ENCODE results near the gene ACAA1. TPM values are rescaled to one million over a fixed set of nuclear protein-coding genes. Genes with fewer than 3 reads are reported as not detected.

The ACAA1 gene
- total and polyA plus RNA-seq, 2 of the 13 experiments (the other 11 are each of a cell fraction or from before 2014, with no cell fraction given), result 60.8 to 188 TPM

DNA sequence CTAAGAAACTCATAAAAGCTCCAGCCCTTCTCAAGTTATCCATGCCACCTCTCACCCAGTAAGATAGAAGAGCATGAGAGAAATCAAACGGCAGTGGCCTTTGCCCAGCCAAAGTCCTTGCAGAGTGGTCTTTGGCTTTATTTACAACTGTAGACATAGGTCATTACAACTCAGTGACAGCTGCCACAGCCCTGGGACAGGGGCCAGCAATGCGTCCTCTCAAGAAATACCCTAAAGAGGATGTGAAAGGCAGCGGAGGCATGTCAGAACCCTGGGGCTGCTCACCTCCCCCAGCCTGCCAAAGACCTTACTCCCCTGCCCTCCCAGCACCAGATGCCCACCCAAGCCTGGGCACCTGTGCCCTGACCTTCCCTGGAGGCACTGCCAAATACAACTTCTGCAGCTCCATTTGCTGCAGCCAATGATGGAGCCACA is 6.3 kb downstream of the ACAA1 start (continued):
- TF ChIP-seq MAF1 (CRISPR knock-in tag; IDR thresholded peaks at IDR 0.05; ENCODE audit: borderline replicate concordance) (no peak), HOXA5 (CRISPR knock-in tag; IDR thresholded peaks at IDR 0.05) (no peak), IRF2 (CRISPR knock-in tag; IDR thresholded peaks at IDR 0.05) (0 out of 2 replicates have a peak, but pooled peaks have one; percentile 32), MBNL3 (CRISPR knock-in tag; conservative IDR thresholded peaks at IDR 0.05) (no peak), TCF7L2 (IDR thresholded peaks at IDR 0.05; ENCODE audit: low read depth, low read length) (no peak), PHF21A (CRISPR knock-in tag; IDR thresholded peaks at IDR 0.05) (peak; percentile 68), ZNF224 (CRISPR knock-in tag; IDR thresholded peaks at IDR 0.05) (no peak), ZNF816 (CRISPR knock-in tag; IDR thresholded peaks at IDR 0.05; ENCODE audit: borderline replicate concordance) (0 out of 2 replicates have a peak, but pooled peaks have one; percentile 7), ATRX (CRISPR knock-in tag; IDR thresholded peaks at IDR 0.05; ENCODE audit: borderline replicate concordance) (no peak), TGIF2 (CRISPR knock-in tag; IDR thresholded peaks at IDR 0.05) (no peak), ESRRA (CRISPR knock-in tag; IDR thresholded peaks at IDR 0.05; ENCODE audit: low read depth) (peak; percentile 94), ZNF333 (CRISPR knock-in tag; IDR thresholded peaks at IDR 0.05; ENCODE audit: borderline replicate concordance) (no peak), PRMT3 (CRISPR knock-in tag; IDR thresholded peaks at IDR 0.05; ENCODE audit: borderline replicate concordance, low read depth) (no peak), NONO (IDR thresholded peaks at IDR 0.05) (no peak), NONO (CRISPR knock-in tag; conservative IDR thresholded peaks at IDR 0.05) (0 out of 2 replicates have a peak, but pooled peaks have one; percentile 54), MIXL1 (CRISPR knock-in tag; IDR thresholded peaks at IDR 0.05) (peak; percentile 62; the same call in 1 of the 2 replicates), NFIC (IDR thresholded peaks at IDR 0.05; ENCODE audit: low read length) (no peak), KLF11 (CRISPR knock-in tag; IDR thresholded peaks at IDR 0.05) (no peak), ZNF296 (CRISPR knock-in tag; conservative IDR thresholded peaks at IDR 0.05) (no peak; the same call in 1 of the 2 replicates), RAD51 (IDR thresholded peaks at IDR 0.05; ENCODE audit: borderline replicate concordance) (no peak), RFX3 (CRISPR knock-in tag; IDR thresholded peaks at IDR 0.05) (no peak)
- TF ChIP-seq, protein P1, sequence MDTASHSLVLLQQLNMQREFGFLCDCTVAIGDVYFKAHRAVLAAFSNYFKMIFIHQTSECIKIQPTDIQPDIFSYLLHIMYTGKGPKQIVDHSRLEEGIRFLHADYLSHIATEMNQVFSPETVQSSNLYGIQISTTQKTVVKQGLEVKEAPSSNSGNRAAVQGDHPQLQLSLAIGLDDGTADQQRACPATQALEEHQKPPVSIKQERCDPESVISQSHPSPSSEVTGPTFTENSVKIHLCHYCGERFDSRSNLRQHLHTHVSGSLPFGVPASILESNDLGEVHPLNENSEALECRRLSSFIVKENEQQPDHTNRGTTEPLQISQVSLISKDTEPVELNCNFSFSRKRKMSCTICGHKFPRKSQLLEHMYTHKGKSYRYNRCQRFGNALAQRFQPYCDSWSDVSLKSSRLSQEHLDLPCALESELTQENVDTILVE (CRISPR knock-in tag; IDR thresholded peaks at IDR 0.05), result no peak
- TF ChIP-seq, protein P2, sequence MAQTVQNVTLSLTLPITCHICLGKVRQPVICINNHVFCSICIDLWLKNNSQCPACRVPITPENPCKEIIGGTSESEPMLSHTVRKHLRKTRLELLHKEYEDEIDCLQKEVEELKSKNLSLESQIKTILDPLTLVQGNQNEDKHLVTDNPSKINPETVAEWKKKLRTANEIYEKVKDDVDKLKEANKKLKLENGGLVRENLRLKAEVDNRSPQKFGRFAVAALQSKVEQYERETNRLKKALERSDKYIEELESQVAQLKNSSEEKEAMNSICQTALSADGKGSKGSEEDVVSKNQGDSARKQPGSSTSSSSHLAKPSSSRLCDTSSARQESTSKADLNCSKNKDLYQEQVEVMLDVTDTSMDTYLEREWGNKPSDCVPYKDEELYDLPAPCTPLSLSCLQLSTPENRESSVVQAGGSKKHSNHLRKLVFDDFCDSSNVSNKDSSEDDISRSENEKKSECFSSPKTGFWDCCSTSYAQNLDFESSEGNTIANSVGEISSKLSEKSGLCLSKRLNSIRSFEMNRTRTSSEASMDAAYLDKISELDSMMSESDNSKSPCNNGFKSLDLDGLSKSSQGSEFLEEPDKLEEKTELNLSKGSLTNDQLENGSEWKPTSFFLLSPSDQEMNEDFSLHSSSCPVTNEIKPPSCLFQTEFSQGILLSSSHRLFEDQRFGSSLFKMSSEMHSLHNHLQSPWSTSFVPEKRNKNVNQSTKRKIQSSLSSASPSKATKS (CRISPR knock-in tag; IDR thresholded peaks at IDR 0.05), result no peak
- TF ChIP-seq, protein P3, sequence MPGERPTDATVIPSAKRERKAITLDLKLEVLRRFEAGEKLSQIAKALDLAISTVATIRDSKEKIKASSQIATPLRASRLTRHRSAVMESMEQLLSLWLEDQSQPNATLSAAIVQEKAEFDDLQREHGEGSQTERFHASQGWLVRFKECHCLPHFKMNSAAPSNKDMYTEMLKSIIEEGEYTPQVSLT (CRISPR knock-in tag; IDR thresholded peaks at IDR 0.05; ENCODE audit: borderline replicate concordance, low read depth), result no peak
- TF ChIP-seq, protein P4, sequence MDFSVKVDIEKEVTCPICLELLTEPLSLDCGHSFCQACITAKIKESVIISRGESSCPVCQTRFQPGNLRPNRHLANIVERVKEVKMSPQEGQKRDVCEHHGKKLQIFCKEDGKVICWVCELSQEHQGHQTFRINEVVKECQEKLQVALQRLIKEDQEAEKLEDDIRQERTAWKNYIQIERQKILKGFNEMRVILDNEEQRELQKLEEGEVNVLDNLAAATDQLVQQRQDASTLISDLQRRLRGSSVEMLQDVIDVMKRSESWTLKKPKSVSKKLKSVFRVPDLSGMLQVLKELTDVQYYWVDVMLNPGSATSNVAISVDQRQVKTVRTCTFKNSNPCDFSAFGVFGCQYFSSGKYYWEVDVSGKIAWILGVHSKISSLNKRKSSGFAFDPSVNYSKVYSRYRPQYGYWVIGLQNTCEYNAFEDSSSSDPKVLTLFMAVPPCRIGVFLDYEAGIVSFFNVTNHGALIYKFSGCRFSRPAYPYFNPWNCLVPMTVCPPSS (IDR thresholded peaks at IDR 0.05), result no peak
- TF ChIP-seq, protein P5, sequence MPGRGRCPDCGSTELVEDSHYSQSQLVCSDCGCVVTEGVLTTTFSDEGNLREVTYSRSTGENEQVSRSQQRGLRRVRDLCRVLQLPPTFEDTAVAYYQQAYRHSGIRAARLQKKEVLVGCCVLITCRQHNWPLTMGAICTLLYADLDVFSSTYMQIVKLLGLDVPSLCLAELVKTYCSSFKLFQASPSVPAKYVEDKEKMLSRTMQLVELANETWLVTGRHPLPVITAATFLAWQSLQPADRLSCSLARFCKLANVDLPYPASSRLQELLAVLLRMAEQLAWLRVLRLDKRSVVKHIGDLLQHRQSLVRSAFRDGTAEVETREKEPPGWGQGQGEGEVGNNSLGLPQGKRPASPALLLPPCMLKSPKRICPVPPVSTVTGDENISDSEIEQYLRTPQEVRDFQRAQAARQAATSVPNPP (CRISPR knock-in tag; IDR thresholded peaks at IDR 0.05), result no peak
- TF ChIP-seq, protein P6, sequence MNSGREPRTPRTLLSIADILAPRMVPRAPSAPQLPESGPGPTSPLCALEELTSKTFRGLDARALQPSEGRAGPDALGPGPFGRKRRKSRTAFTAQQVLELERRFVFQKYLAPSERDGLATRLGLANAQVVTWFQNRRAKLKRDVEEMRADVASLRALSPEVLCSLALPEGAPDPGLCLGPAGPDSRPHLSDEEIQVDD (CRISPR knock-in tag; IDR thresholded peaks at IDR 0.05; ENCODE audit: borderline replicate concordance), result no peak
